Activated CD4-positive, CD25-positive, alpha-beta regulatory T cell treated with anti-CD3 and anti-CD28 coated beads, Interleukin-2, amount 50 U/mL, for 24 hours (primary cell): ENCODE measurements around the gene TRAF4.
"Not testable (repeated sequence)": the region's sequence is repeated elsewhere in the genome, so short reads cannot be mapped to it uniquely, and the experiment has no call there.

ENCODE experiments used
- ATAC-seq, 2 donors: fragments of 150-1000 bp; cut with Tn5 transposase; one replicate each; pipeline ENCODE4 v1.10.0; 2021; ENCODE audit warnings: mild to moderate bottlenecking in 1 of 2, moderate library complexity in 1 of 2

TRAF4 gene

DNA sequence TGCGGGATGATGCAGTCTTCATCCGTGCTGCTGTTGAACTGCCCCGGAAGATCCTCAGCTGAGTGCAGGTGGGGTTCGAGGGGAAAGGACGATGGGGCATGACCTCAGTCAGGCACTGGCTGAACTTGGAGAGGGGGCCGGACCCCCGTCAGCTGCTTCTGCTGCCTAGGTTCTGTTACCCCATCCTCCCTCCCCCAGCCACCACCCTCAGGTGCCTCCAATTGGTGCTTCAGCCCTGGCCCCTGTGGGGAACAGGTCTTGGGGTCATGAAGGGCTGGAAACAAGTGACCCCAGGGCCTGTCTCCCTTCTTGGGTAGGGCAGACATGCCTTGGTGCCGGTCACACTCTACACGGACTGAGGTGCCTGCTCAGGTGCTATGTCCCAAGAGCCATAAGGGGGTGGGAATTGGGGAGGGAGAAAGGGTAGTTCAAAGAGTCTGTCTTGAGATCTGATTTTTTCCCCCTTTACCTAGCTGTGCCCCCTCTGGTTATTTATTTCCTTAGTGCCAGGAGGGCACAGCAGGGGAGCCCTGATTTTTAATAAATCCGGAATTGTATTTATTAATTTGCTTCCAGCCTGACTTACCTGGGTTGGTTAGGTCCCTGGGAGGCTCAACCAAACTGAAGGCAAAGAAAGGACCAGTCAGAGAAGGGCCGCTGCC is 5.8 kb downstream of the TRAF4 start:
- peak in 1 of 2 donors; percentile 3 for ATAC-seq

DNA sequence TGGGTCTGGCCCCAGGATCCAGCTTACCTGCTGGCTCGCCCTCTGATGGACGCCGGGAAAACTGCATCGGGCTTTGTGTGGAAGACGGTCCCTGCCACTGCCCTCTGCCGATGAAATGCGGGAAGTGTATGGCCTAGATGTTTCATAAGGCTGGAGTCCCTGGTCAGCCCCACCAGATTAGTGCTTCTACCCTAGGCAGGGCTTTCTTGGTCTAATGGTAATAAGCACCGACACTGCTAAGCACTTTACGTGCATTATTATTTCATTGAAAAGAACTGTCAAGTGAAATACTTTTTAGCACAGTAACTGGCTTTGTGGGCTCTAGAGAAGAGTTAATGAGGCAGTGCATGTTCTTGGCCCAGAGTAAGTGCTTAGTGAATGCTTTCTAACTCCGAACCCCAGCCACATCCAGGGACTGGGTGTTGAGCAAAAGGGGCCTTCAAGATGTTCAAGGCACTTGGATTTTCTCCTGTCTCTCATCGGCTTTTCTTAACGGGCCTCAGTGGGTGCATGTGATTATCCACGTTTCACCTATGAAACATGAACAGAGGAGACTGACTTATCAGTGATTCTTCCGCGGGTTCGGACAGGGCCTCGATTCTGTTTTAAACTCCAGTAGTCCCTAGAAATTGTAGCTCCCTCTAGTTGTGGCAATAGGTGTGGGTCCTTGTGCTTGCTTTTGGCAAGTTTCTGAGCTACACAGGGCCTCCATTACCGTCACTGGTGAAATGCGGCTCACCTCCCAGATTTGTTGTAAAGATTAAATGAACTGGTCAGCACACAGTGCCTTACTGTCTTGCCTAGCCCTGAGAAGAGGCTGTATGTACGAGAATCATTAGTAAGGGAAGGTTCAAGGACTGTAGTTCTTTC is 6.6 kb downstream of the TRAF4 start:
- peak; percentile 82 to 85 for ATAC-seq

DNA sequence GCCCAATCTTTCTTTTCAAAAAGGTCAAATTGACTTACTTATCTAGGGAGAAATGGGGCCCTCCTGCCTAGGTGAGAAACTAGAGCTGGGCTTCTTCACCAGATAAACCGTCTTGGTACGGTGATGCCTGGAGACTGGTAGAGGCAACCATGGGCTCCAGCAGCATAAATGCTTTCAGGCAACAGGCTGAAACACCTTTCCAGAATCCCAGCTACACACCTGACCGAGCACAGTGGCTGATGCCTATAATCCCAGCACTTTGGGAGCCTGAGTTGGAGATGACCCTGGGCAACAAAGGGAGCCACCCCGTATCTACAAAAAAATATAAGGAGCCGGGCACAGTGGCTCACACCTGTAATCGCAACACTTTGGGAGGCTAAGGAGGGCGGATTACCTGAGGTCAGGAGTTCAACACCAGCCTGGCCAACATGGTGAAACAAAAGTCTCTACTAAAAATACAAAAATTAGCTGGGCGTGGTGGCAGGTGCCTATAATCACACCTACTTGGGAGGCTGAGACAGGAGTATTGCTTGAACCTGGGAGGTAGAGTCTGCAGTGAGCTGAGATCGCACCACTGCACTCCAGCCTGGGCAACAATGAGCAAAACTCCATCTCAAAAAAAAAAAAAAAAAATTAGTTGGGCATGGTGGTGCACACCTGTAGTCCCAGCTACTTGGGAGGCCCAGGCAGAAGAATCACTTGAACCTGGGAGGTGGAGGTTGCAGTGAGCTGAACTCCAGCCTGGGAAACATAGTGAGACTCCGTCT is 8.0 kb downstream of the TRAF4 start:
- ATAC-seq, result no peak

DNA sequence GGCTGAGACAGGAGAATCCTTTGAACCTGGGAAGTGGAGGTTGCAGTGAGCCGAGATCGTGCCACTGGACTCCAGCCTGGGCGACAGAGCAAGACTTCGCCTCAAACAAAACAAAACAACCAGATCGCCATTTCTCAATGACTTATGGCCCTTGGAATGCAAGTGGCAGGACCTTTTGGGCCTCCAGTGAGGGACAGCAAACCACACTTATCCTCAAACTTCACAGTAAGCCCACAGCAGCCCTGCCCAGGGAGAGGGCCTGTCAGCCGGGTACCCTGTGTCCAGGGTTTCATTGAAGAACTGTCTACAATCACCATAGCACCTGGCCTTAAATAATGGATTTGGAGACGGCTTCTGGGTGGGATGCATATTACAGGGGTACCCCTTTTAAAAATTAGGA is 11.7 kb downstream of the TRAF4 start:
- ATAC-seq, result no peak

DNA sequence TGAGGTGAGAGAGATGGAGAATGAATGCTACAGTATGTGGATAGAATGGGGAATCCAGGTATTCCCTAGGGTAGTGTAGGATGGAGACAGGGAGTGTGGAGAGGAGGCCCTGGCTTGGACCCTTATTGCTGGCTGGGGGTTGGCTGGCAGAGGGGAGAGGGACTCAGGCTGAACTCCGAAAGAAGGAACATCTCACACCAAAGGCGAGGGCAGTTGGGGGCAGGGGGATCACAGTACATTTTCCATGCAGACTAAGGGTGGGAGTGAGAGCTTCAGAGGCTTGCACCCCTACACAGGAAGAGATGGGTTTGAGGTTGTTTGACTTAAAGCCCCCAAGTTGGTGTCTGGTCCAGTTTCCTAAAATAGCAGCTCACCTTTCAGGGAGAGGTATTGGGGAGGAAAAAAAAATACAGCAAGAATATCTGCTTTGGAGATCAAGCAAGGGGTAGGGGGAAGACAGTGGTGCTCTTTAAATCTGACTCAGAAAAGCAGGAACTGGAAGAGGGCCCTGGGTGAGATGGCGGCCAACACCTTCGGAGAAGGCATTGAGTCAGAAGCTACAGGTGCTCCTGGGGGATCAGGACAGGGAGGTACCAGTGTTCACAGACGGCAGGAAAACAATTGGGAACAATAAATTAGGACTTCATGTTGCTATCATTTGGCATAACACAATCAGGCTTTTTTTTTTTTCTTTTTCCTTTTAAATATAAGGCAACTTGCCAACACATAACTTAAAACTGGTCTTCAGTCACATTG is 12.4 kb downstream of the TRAF4 start:
- ATAC-seq, result no peak

DNA sequence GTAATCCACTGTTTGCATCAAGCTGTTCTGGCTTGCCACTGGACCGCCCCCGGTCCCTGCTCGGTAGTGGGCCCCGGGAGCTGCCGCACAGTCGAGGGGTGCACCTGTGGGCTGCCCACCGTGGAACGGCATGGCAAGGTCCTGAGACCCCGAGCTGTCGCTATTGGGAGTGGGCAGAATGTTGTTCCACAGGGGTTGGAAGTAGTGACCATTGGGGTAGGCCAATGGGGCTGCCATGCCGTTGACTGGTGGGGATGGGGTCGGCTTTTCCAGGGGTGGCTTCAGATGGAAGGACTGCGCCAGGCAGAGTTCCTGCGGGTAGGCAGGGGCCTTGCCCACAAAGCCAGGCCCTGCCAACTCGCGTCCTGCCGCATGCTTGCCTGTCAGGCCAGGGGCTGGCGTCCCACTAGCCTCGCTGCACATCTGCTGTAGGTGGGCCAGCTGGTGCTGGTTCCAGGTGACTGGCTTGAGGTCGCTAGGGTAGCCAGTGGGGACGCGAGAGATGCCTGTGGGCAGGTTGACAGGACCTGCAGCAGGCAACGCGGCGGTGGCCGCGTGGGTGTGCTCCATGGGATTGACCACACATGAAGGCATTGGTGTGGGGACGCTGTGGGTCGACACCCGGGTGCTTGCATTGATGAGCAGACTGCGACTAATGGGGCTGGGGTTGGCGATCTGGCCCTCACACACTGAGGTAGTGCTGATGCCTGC is 14.8 kb downstream of the TRAF4 start:
- ATAC-seq, result no peak

DNA sequence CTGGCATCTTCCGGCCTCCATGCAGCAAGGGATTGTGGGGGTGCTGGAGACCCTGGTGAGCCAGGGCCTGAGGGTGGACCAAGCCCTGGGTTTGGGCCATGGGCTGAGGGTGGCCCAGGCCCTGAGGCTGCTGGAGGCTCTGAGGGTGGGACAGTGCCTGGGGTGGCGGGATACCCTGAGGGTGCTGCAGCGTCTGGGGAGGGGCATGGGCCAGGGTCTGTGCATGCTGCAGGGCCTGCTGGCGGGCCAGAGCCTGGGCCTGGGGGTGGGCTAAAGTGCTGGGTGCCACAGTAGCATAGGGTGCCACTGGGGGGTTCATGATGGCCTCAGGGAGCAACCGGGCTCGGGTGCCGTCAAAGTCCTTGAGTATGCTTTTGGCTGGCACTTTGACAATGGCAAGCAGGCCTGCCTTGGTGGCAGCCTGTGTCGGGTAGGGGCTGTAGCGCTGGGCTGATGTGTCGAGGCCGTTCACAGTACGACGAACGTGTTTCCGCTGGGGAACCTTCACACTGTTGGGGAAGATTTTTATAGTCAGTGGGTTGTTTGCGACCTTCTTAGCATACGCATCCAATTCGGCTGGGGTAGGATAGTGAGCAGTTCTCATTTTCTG is 15.6 kb downstream of the TRAF4 start:
- no peak for ATAC-seq

DNA sequence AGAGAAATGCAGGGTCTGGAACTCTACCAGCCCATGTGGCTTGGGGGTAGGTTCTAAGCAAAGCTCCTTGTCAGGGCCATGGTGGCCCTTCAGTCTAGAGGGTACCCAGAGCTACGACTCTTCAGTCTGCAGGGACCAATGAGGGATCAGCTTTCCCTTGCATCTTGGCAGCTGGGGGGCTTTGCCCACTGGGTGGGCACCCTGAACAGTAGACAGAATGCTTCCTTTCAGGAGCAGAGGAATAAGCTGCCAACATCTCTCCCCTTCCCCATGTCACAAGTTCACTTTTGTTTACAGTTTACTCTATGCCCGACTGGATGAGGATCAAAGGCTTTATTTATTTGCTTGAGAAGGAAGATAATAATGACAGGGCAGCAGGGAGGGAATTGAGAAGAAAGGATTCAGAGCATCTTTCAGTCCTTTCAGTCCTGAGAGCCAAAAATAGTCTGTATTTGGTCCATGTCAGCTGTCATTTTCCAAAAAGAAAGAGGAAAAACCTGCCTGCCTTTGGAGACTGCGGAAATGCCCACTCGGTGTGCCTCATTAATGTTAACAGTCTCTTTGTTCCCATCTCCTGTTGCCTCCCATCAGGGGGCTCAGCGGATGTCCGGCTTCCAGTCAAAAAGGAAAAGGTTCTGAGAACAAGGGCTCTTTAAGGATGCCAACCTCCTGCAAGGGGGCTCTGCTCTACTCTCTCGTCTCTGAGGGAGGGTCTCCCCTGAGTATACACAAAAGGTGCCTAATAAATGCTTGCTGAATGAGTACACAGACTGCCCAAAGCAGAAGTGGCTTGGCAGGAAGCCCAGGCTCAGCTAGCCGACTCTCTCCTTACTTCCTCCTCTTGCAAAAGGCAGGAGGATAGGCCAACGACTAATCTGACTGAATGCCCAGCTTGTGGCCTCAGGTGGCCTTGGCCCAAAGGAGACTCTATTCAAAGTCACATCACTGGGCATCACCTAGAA is 17.1 kb downstream of the TRAF4 start:
- ATAC-seq, result no peak

DNA sequence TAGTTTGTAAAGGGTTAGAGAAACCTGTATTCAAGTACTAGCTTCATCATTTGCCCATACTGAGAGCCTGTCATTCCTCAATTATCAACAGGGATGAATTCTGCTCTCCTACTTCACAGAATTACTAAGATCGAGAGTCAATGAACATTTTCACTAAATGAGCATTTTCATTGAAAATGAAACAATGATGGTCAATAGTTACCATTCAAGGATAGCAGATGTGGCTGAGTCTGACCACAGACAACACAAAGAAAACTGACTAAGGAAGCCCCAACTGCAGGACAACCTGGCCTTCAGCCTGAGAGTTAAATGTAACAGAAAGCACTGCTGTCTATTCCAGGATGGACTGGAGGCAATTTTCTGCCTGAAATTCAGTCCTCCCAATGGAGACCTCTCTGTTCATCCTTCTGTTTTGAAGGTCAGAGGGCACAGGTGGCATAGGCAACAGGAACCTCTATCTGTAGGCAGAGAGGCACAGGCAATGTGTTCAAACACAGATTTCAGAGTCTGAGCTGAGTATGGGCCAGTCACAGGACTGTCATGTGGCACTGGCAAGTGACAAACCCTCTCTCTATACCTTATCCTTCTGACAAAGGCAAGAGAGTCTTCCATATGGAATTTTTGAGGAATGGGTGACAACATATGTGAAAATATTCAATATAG is 19.5 kb downstream of the TRAF4 start:
- ATAC-seq, result peak; percentile 28 to 34

DNA sequence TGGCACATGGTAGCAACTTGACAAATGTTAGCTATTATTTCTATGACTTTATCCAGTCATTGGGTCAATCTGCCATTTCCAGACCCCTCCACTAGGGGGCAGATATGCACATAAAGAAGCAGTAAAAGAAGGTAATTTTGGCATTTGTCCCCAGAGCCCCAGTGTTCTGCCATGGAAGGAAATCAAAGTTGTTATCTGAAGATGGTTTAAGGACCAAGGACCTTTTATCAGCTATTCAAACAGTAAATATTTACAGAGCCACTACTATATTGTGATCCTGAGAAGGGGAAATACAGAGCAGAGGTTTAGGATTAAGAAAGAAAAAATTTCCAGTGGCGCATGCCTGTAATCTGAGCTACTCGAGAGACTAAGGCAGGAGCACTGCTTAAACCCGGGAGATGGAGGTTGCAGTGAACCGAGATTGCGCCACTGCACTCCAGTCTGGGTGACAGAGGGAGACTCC is 20.0 kb downstream of the TRAF4 start:
- peak; percentile 46 to 67 for ATAC-seq

DNA sequence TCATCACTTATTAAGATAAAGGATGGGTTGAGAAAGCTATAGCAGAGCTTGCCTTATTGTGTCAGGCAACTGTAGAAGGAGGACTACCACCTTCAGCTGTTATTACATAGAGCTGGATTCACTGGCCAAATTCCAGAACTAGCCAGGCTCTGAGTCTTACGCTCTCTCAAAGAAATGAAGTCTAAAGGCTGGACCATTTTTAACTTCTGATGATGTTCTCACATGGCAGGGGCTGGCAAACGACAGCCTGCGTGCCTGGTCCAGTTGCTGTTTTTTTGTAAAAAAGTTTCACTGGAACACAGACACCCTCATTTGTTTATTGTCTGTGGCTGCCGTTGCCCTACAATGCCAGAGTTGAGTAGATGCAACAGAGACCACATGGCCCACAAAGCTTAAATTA is 21.2 kb downstream of the TRAF4 start:
- ATAC-seq, result no peak

DNA sequence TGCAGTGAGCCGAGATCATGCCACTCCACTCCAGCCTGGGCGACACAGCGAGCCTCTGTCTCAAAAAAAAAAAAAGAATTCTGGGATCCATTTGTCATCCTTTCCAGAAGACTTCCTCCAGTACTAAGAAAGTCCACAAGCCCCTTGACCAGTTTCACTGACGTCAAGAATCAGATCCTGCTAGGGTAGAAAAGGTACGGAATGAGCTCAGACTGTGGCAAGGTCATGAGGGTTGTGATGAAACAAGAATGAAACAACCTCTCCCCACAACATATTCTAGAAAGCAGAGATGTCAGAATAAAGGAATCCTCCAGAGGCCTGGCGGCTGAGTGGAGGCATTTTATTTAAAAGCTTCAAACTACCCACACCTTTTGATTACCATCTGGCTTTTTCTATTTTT is 29.9 kb downstream of the TRAF4 start:
- no peak for ATAC-seq

DNA sequence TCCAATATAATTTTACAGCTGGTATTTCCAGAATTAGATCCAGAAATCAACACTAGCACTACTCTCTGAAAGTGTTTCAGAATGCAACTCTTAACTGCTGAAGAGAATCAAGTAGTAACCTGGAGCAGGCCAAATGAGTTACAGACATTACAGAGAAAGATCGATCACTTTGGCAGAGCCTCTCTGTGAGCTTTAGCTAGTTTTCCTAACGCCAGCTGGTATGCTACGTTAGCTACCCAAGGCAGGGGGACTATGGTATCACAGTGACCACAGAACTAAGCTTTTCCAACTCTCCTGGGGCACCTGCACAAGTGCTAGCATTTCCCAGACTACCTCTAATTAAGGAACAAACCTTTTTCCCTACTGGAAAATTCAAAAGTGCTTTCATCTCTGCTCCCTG is 30.4 kb downstream of the TRAF4 start:
- no peak for ATAC-seq

DNA sequence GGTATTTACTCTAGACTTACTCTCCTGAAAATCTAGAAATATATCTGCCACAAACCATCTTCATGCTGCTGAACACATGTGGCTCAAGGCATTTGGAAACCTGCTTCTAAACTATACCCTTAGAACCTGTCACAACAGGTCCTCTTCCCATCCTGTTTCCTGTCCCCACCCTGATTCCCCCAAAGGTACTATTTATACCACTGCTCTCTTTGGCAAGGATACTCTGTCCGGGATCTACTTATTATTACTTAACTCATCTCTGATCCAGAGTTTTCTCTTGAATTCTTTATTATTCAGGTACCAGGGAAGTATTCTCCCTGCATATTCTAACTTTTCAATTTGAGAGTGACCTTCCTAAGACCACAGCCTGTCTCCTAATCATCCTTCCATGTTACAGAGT is 33.4 kb downstream of the TRAF4 start:
- ATAC-seq, result no peak

DNA sequence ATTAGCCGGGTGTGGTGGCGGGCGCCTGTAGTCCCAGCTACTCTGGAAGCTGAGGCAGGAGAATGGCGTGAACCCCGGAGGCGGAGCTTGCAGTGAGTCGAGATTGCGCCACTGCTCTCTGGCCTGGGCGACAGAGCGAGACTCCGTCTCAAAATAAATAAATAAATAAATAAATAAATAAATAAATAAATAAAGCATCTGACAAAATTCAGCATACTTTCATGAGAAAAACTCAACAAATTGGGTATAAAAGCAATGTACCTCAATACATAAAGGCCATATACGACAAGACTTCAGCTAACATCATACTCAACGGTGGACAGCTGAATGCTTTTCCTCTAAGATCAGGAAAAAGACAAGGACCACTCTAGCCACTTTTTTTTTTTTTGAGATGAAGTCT is 35.8 kb downstream of the TRAF4 start:
- ATAC-seq, result not testable (repeated sequence)

DNA sequence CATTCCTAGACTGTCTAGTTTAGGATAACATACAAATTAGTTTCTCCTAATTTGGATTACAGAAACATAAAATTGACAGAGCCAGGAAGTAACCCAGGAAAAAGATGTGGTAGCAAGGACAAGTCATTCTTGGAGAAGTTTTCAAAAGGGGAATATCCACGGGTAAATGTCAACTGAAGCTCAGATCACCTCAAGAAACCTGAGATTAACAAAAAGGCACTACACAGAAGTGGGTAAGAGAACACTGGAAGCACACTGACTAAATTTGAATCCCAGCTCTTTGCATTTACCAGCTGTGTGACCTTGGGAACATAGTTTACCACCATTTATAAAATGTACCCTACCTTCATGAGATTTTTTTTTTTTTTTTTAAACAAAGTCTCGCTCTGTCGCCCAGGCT is 39.4 kb downstream of the TRAF4 start:
- no peak for ATAC-seq

DNA sequence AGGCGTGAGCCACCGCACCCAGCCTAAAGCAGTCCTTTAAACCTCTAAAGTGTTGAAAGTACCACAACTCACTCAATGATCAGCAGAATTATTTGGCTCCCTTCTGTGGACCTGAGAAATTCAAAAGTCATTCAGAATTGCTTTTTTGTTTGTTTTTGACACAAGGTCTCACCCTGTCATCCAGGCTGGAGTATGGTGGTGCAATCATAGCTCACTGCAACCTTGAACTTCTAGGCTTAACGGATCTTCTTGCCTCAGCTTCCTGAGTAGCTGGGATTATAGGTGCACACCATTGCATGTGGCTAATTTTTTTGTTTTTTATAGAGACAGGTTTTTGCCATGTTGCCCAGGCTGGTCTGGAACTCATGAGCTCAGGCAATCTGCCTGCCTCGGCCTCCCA is 44.3 kb downstream of the TRAF4 start:
- ATAC-seq, result no peak

DNA sequence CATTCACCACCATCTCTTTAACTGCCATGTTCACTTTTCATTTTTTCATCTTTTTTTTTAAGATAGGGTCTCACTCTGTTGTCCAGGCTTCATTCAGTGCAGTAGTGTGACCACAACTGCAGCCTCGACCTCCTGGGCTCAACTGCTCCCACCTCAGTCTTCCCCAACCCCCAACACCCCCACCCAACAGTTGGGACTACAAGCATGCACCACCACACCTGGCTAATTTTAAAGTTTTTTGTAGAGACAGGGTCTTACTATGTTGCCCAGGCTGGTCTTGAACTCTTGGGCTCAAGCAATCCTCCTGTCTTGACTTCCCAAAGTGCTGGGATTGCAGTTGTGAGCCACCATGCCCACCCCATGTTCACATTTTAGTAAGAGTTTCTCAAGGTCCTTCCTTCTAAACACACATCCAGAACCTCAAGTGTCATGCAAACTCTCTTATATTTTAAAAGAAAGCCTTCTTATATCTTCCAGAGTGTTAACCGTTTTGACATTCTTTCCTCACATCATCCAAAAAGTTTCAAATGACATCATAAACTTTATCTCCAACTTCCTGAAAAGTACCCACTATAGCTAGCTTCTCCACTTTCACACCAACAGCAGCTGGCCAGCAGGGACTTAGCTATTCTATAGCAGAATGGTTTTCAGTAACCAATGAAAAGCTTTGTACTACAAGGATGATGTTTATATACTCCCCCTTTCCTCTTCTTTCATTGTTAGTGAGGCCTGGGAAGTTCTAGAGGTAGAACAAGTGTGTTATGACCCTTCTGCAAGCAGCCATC is 49.3 kb downstream of the TRAF4 start:
- no peak for ATAC-seq
